ENCODE results near the gene FAM118A.

DNA sequence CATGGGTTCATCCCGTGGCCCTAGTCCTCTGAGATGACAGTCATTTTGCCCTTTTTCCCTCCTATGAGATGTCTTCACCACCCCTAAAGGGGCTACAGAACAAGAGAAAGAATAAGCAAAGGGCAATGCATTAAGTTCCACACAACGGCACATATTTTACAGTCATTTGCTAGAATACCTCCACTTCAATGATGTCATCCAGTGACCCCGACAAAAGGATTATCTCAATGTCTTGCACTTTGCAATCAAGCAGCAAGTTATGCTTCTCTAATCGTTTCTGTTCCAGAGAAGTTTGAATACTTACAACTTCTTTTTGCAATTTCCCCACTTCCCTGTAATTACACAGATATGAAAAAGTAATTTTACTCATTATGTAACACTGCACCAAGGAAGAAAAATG, 49.9 kb downstream of the FAM118A start:
- TF ChIP-seq, protein P1, sequence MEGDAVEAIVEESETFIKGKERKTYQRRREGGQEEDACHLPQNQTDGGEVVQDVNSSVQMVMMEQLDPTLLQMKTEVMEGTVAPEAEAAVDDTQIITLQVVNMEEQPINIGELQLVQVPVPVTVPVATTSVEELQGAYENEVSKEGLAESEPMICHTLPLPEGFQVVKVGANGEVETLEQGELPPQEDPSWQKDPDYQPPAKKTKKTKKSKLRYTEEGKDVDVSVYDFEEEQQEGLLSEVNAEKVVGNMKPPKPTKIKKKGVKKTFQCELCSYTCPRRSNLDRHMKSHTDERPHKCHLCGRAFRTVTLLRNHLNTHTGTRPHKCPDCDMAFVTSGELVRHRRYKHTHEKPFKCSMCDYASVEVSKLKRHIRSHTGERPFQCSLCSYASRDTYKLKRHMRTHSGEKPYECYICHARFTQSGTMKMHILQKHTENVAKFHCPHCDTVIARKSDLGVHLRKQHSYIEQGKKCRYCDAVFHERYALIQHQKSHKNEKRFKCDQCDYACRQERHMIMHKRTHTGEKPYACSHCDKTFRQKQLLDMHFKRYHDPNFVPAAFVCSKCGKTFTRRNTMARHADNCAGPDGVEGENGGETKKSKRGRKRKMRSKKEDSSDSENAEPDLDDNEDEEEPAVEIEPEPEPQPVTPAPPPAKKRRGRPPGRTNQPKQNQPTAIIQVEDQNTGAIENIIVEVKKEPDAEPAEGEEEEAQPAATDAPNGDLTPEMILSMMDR (IDR thresholded peaks at IDR 0.05), result no peak
- no peak for TF ChIP-seq POLR2A (IDR thresholded peaks at IDR 0.05)

Data from prostate gland (tissue), 2 donors.